GM19452 (cell line): Measurements from ENCODE around the gene SGTA.

Experiments
- ATAC-seq: cut with Tn5 transposase; IDR thresholded peaks from one replicate; pipeline ENCODE4 v1.9.1; 2021; ENCODE audit not compliant: unreplicated experiment

The SGTA gene

GRCh38 chr19:2756921-2757881, 25.9 kb downstream of the SGTA start:
- ATAC-seq = no peak

- no peak for ATAC-seq
Measured at GRCh38 chr19:2756477-2756876, 26.6 kb downstream of the SGTA start.

- ATAC-seq = no peak
Measured at GRCh38 chr19:2755811-2756210, 27.3 kb downstream of the SGTA start.

- ATAC-seq = no peak
Measured at GRCh38 chr19:2755448-2755705, 27.7 kb downstream of the SGTA start.

GRCh38 chr19:2754659-2755447, 28.2 kb downstream of the SGTA start:
- no peak for ATAC-seq

- ATAC-seq = no peak
Measured at GRCh38 chr19:2751438-2751830, 31.6 kb downstream of the SGTA start.

- no peak for ATAC-seq
Measured at GRCh38 chr19:2750808-2751437, 32.1 kb downstream of the SGTA start.

GRCh38 chr19:2747349-2747748, 35.7 kb downstream of the SGTA start:
- ATAC-seq = no peak

GRCh38 chr19:2744113-2744512, 39.0 kb downstream of the SGTA start:
- no peak for ATAC-seq

- ATAC-seq = no peak
Measured at GRCh38 chr19:2743099-2743498, 40.0 kb downstream of the SGTA start.

GRCh38 chr19:2740314-2740656, 42.8 kb downstream of the SGTA start:
- ATAC-seq = no peak

GRCh38 chr19:2739602-2740313, 43.3 kb downstream of the SGTA start, which contains the start of gene SLC39A3:
SLC39A3 (minus strand) TSS chr19:2740017; CDS start chr19:2737257, 2,760 bp downstream.
- ATAC-seq = peak; percentile 92

GRCh38 chr19:2736550-2737190, 46.4 kb downstream of the SGTA start:
- no peak for ATAC-seq

GRCh38 chr19:2735374-2735773, 47.7 kb downstream of the SGTA start:
- ATAC-seq = no peak

GRCh38 chr19:2734589-2735288, 48.3 kb downstream of the SGTA start:
- no peak for ATAC-seq

- ATAC-seq = no peak
Measured at GRCh38 chr19:2733930-2734588, 49.0 kb downstream of the SGTA start.

- ATAC-seq = no peak
Measured at GRCh38 chr19:2732883-2733282, 50.2 kb downstream of the SGTA start.

GRCh38 chr19:2732157-2732725, 50.8 kb downstream of the SGTA start:
- no peak for ATAC-seq
